ENCODE data around the gene ENAH. TPM values are rescaled to one million over a fixed set of nuclear protein-coding genes. Genes with fewer than 3 reads are reported as not detected.

Gene ENAH
- polyA plus RNA-seq, 1 donor (not counting 4 experiments of a cell fraction or from before 2014, with no cell fraction given) = 61.0 TPM

DNA sequence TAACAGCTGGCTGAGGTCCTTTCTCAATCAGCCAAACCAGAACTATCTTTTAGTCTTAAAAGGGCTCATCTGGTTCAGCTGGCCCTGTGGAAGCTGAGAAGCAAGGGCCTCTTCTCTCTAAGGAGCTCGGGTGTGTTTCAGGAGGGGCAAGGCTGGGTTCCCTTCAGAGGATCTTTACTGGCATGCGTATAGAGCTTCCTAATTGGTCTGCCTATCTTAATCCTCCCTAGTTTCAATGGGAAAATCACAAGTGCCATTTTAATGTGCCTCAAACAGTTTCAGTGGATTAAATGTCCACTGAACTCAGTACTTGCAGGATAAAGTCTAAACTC is 143.6 kb downstream of the ENAH start:
- dilution Hi-C loops (cut with MboI; ENCODE audit: extremely low pct_ligation_motif_present, low sequenced_read_pairs) = no loop called here
- no peak for DNase-seq (ENCODE audit: low read depth, low spot score)

DNA sequence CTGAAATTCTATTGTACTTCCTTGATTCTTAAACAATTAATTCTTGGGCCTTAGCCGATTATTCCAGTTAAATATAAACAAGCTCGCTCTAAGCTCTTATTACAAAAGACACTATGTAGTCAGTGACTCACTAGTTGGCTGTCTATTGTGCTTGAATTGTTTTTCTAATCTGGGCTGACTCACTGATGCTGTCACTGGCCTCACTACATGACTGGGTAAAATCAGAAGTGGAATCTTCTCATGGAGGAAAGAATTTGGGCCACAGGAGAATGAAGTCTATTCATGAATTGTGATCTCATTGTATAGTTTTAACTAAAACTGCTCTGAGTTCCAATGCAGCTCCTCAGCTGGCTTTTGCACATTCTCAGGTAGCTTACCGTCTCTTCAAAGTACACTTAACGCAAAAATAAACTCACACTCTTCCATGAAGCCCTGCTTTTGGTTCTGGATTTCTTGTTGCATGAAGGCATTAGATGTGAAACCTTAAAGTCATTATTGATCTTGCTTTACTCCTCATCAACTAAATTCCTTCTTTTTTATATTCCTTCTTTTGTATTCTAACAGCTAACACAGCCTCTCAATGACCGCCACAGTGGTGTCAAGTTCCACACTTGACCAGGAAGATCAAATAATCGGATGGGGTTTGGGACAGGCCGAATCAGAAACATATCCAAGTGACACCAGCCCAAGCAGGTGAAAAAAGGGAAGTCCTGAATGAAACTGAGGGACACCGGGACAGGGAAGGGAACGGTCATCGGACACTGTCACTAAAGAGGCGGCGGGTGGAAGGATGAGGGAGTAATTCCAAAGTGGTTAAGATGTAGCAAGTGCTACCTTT is 144.2 kb downstream of the ENAH start:
- H2AFZ ChIP-seq (ENCODE audit: control insufficient read depth, low read length) = no peak overlapping the region
- peak; percentile 70 for DNase-seq (ENCODE audit: low read depth, low spot score)
- H3K9me3 ChIP-seq (ENCODE audit: control insufficient read depth, low read depth, low read length) = no peaks in the 10 kb centered on the region
- no peaks in the 10 kb centered on the region for H3K79me2 ChIP-seq (ENCODE audit: control insufficient read depth, insufficient read depth, low read length)
- H4K20me1 ChIP-seq (ENCODE audit: control insufficient read depth, extremely low read depth, insufficient read depth, low read length) = no peaks in the 10 kb centered on the region
- no peak overlapping the region for H3K9ac ChIP-seq (ENCODE audit: control insufficient read depth, extremely low read depth, insufficient read depth, low read length)
- H3K27me3 ChIP-seq (ENCODE audit: control insufficient read depth, extremely low read depth, insufficient read depth, low read length) = no peaks in the 10 kb centered on the region
- H3K4me2 ChIP-seq (ENCODE audit: control insufficient read depth, extremely low read depth, insufficient read depth, low read depth, low read length) = peak overlapping the region; percentile 57
- FAIRE-seq = peak; percentile 96
- no peaks in the 10 kb centered on the region for H3K9me1 ChIP-seq (ENCODE audit: control insufficient read depth, extremely low read depth, insufficient read depth, low read length)
- TF ChIP-seq, protein P1, sequence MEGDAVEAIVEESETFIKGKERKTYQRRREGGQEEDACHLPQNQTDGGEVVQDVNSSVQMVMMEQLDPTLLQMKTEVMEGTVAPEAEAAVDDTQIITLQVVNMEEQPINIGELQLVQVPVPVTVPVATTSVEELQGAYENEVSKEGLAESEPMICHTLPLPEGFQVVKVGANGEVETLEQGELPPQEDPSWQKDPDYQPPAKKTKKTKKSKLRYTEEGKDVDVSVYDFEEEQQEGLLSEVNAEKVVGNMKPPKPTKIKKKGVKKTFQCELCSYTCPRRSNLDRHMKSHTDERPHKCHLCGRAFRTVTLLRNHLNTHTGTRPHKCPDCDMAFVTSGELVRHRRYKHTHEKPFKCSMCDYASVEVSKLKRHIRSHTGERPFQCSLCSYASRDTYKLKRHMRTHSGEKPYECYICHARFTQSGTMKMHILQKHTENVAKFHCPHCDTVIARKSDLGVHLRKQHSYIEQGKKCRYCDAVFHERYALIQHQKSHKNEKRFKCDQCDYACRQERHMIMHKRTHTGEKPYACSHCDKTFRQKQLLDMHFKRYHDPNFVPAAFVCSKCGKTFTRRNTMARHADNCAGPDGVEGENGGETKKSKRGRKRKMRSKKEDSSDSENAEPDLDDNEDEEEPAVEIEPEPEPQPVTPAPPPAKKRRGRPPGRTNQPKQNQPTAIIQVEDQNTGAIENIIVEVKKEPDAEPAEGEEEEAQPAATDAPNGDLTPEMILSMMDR (optimal IDR thresholded peaks at IDR 0.05 in 1 of 3, IDR thresholded peaks at IDR 0.05 in 1 of 3, conservative IDR thresholded peaks at IDR 0.05 in 1 of 3; ENCODE audit: extremely low read depth in 1 of 3, insufficient read depth in 2 of 3, low read length in 3 of 3) = no peak
- no peak for TF ChIP-seq EZH2 (IDR thresholded peaks at IDR 0.05; ENCODE audit: low read length)
- H3K4me3 ChIP-seq (ENCODE audit: control insufficient read depth in 2 of 3, extremely low read depth in 1 of 3, insufficient read depth in 2 of 3, low read depth in 1 of 3, low read length in 3 of 3) = no peak overlapping the region
- H3K4me1 ChIP-seq (ENCODE audit: control insufficient read depth, extremely low read depth, insufficient read depth, low read length) = peaks cover 25% of the 10 kb centered on the region
- dilution Hi-C loops (cut with MboI; ENCODE audit: extremely low pct_ligation_motif_present, low sequenced_read_pairs) = no loop called here
- H3K36me3 ChIP-seq (ENCODE audit: control insufficient read depth in 2 of 2, extremely low read depth in 1 of 2, insufficient read depth in 2 of 2, low read length in 2 of 2) = peaks cover 0 to 3% of the 10 kb centered on the region in 2 experiments
- peak overlapping the region; percentile 60 for H3K27ac ChIP-seq (ENCODE audit: control insufficient read depth, insufficient read depth, low read length)

More for the DNA sequence above, 143.6 kb downstream of the ENAH start:
- H3K36me3 ChIP-seq (ENCODE audit: control insufficient read depth in 2 of 2, extremely low read depth in 1 of 2, insufficient read depth in 2 of 2, low read length in 2 of 2) = peaks cover 0 to 3% of the 10 kb centered on the region in 2 experiments
- H3K4me3 ChIP-seq (ENCODE audit: control insufficient read depth in 2 of 3, extremely low read depth in 1 of 3, insufficient read depth in 2 of 3, low read depth in 1 of 3, low read length in 3 of 3) = no peak overlapping the region
- H2AFZ ChIP-seq (ENCODE audit: control insufficient read depth, low read length) = no peak overlapping the region
- H3K9me3 ChIP-seq (ENCODE audit: control insufficient read depth, low read depth, low read length) = no peaks in the 10 kb centered on the region
- H3K4me2 ChIP-seq (ENCODE audit: control insufficient read depth, extremely low read depth, insufficient read depth, low read depth, low read length) = no peak overlapping the region
- no peaks in the 10 kb centered on the region for H3K27me3 ChIP-seq (ENCODE audit: control insufficient read depth, extremely low read depth, insufficient read depth, low read length)
- FAIRE-seq = no peak
- H3K79me2 ChIP-seq (ENCODE audit: control insufficient read depth, insufficient read depth, low read length) = no peaks in the 10 kb centered on the region
- TF ChIP-seq, protein P1 (optimal IDR thresholded peaks at IDR 0.05 in 1 of 3, IDR thresholded peaks at IDR 0.05 in 1 of 3, conservative IDR thresholded peaks at IDR 0.05 in 1 of 3; ENCODE audit: extremely low read depth in 1 of 3, insufficient read depth in 2 of 3, low read length in 3 of 3) = no peak
- TF ChIP-seq EZH2 (IDR thresholded peaks at IDR 0.05; ENCODE audit: low read length) = no peak
- no peak overlapping the region for H3K9ac ChIP-seq (ENCODE audit: control insufficient read depth, extremely low read depth, insufficient read depth, low read length)
- H3K9me1 ChIP-seq (ENCODE audit: control insufficient read depth, extremely low read depth, insufficient read depth, low read length) = no peaks in the 10 kb centered on the region
- no peaks in the 10 kb centered on the region for H4K20me1 ChIP-seq (ENCODE audit: control insufficient read depth, extremely low read depth, insufficient read depth, low read length)
- H3K4me1 ChIP-seq (ENCODE audit: control insufficient read depth, extremely low read depth, insufficient read depth, low read length) = peaks cover 25% of the 10 kb centered on the region
- H3K27ac ChIP-seq (ENCODE audit: control insufficient read depth, insufficient read depth, low read length) = peak overlapping the region; percentile 60
